ENCODE data around the gene EYA2.
"Not testable (repeated sequence)": the region's sequence is repeated elsewhere in the genome, so short reads cannot be mapped to it uniquely, and the experiment has no call there.

Gene EYA2

DNA sequence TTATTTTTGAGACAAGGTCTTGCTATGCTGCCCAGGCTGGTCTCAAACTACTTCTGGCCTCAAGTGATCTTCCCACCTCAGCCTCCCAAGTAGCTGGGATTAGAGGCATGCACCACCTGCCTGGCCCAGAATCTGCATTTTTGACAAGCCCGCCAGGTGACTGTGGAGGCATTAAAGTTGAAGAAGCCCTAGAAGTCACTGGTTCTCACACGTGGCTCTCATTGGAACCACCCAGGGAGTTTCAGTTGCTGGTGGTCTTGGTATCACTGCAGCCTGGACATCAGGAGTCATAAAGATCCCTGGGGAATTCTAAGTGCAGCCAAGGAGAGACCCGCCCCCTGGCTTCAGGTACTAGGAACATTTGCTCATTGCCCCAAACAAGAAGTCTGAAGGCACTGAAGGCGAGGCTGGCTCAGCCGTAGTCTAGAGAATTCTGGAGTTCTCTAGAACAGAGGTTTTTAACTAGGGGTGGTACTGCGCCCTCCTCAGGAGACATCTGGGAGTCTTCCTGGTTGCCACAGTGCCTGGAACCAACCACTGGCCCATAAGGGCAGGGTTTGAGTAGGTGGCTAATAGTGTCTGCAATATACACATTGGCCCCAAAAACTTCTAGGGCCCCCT, 279.1 kb downstream of the EYA2 start:
- Histone ChIP-seq H3K9ac (ENCODE audit: low read depth, low read length) (no peak overlapping the region), H3K4me1 (ENCODE audit: insufficient read depth, low read length) (no peaks in the 10 kb centered on the region), H3K9me3 (ENCODE audit: control insufficient read depth, insufficient read depth, low read length) (no peaks in the 10 kb centered on the region), H3K36me3 (ENCODE audit: insufficient read depth, low read length) (no peaks in the 10 kb centered on the region)

GRCh38 chr20:47174456-47175243, 280.0 kb downstream of the EYA2 start:
- no peaks in the 10 kb centered on the region for H3K4me1 ChIP-seq (ENCODE audit: insufficient read depth, low read length)
- H3K9me3 ChIP-seq (ENCODE audit: control insufficient read depth, insufficient read depth, low read length), result no peaks in the 10 kb centered on the region
- H3K36me3 ChIP-seq (ENCODE audit: insufficient read depth, low read length), result no peaks in the 10 kb centered on the region
- no peak overlapping the region for H3K9ac ChIP-seq (ENCODE audit: low read depth, low read length)

DNA sequence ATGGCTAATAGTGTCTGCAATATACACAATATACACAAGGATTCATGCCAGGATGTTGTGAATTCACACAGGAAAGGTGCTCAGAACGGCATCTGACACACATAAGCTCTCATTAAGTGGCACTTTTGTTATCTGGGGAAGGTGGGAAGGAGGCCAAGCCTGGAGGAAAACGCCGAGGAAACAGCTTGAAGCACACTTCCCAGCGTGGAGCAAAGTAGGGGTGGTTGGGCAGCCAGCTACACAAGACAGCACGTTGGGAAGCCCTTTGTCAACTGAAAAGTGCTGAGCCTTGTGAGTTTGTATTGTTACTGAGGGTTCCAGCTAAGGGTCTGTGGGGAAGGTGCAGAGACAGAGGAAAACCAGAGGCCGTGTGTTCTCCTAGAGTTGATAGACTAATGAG, 280.9 kb downstream of the EYA2 start:
- no peak overlapping the region for H3K9ac ChIP-seq (ENCODE audit: low read depth, low read length)
- no peaks in the 10 kb centered on the region for H3K36me3 ChIP-seq (ENCODE audit: insufficient read depth, low read length)
- H3K4me1 ChIP-seq (ENCODE audit: insufficient read depth, low read length), result no peaks in the 10 kb centered on the region
- H3K9me3 ChIP-seq (ENCODE audit: control insufficient read depth, insufficient read depth, low read length), result no peaks in the 10 kb centered on the region

GRCh38 chr20:47176217-47176616, 281.6 kb downstream of the EYA2 start:
- H3K9ac ChIP-seq (ENCODE audit: low read depth, low read length); H3K4me1 ChIP-seq (ENCODE audit: insufficient read depth, low read length); H3K9me3 ChIP-seq (ENCODE audit: control insufficient read depth, insufficient read depth, low read length); H3K36me3 ChIP-seq (ENCODE audit: insufficient read depth, low read length): not testable (repeated sequence)

GRCh38 chr20:47178277-47178676, 283.6 kb downstream of the EYA2 start:
- H3K4me1 ChIP-seq (ENCODE audit: insufficient read depth, low read length), result no peaks in the 10 kb centered on the region
- no peaks in the 10 kb centered on the region for H3K36me3 ChIP-seq (ENCODE audit: insufficient read depth, low read length)
- no peaks in the 10 kb centered on the region for H3K9me3 ChIP-seq (ENCODE audit: control insufficient read depth, insufficient read depth, low read length)
- no peak overlapping the region for H3K9ac ChIP-seq (ENCODE audit: low read depth, low read length)

DNA sequence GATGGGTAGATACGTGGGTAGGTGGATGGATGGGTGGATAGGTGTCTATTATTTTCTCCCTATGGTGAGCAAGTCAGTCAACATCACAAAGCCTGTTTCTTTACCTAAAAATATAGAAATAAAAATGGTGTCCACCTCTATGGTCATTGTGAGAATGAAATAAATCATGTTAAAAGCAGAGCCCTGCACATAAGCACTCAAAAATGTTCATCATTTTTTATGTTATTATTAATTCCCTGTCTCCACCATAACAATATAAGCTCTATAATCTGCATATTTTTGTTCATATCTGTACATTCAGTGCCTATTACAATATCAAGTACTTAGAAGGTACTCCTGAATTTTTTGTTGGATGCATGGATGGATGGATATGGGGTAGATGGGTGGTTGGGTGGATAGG, 284.2 kb downstream of the EYA2 start:
- no peaks in the 10 kb centered on the region for H3K4me1 ChIP-seq (ENCODE audit: insufficient read depth, low read length)
- H3K9ac ChIP-seq (ENCODE audit: low read depth, low read length), result no peak overlapping the region
- H3K9me3 ChIP-seq (ENCODE audit: control insufficient read depth, insufficient read depth, low read length), result no peaks in the 10 kb centered on the region
- H3K36me3 ChIP-seq (ENCODE audit: insufficient read depth, low read length), result no peaks in the 10 kb centered on the region

DNA sequence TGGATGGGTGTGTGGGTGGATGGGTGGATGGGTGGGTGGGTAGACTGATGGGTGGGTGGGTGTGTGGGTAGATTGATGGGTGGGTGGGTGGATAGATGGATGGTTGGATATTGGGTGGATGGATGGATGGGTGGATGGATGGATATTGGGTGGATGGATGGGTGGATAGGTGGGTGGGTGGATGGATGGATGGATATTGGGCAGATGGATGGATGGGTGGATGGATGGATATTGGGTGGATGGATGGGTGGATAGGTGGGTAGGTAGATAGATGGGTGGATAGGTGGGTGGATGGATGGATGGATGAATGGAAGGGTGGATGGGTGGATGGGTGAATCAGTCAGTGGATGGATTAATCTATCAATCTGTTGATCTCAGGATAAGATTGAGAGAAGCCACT, 284.6 kb downstream of the EYA2 start:
- H3K9me3 ChIP-seq (ENCODE audit: control insufficient read depth, insufficient read depth, low read length), result no peaks in the 10 kb centered on the region
- no peak overlapping the region for H3K9ac ChIP-seq (ENCODE audit: low read depth, low read length)
- H3K36me3 ChIP-seq (ENCODE audit: insufficient read depth, low read length), result no peaks in the 10 kb centered on the region
- no peaks in the 10 kb centered on the region for H3K4me1 ChIP-seq (ENCODE audit: insufficient read depth, low read length)

DNA sequence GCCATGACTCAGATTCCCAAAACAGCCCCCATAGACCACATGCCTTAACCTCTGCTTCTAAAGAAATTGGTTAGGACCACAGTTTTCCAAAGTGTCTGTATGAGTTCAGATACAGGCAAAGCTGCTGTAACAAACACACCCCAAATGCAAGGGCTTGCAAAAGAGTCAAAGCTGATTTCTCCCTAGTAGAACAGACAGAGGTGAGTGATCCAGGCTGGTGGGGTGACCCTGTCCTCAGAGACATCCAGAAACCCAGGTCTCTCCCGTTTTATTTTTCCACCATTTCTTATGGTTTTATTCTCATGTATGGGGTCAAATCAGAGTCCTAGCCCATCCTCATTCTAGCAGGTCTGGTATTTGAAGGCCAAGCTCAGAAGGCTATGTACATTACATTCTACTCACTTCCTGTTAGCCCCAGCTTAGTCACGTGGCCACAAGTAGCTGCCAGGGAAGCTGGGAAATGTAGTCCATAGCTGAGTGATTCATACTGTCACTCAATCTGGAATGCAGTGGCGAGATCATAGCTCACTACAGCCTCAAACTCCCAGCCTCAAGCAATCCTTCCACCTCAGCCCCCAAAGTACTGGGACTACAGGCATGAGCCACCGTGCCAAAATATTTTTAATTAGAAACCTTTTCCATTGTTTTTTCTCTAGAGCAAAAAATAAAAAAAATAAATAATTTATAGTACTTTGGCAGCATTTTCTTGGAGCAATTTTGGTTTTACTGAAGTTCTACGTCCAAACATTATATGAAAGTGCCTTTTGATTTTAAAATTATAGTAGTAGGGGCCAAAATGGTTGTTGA, 286.6 kb downstream of the EYA2 start:
- no peaks in the 10 kb centered on the region for H3K4me1 ChIP-seq (ENCODE audit: insufficient read depth, low read length)
- no peaks in the 10 kb centered on the region for H3K36me3 ChIP-seq (ENCODE audit: insufficient read depth, low read length)
- no peaks in the 10 kb centered on the region for H3K9me3 ChIP-seq (ENCODE audit: control insufficient read depth, insufficient read depth, low read length)
- no peak overlapping the region for H3K9ac ChIP-seq (ENCODE audit: low read depth, low read length)

DNA sequence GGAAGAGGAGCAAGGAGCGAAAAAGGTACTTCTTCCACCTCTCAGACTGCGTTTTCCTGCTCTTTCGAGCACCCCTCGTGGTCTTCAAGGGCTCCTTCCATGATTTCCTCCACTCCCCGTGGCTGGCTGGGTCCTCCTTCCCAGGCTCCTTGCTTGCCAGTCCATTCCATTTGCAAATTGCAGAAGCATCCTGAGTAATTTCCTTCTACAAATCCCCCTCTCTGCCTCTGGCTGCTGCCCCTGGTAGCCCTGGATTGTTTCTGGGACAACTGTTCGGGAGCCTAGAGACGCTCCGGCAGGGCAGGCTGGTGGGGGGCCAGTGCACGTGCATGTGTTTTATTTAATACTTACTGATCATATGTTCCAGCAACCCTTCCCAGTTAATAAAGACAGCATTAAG, 288.7 kb downstream of the EYA2 start:
- Histone ChIP-seq H3K4me1 (ENCODE audit: insufficient read depth, low read length) (no peaks in the 10 kb centered on the region), H3K9me3 (ENCODE audit: control insufficient read depth, insufficient read depth, low read length) (no peaks in the 10 kb centered on the region), H3K36me3 (ENCODE audit: insufficient read depth, low read length) (no peaks in the 10 kb centered on the region), H3K9ac (ENCODE audit: low read depth, low read length) (no peak overlapping the region)

DNA sequence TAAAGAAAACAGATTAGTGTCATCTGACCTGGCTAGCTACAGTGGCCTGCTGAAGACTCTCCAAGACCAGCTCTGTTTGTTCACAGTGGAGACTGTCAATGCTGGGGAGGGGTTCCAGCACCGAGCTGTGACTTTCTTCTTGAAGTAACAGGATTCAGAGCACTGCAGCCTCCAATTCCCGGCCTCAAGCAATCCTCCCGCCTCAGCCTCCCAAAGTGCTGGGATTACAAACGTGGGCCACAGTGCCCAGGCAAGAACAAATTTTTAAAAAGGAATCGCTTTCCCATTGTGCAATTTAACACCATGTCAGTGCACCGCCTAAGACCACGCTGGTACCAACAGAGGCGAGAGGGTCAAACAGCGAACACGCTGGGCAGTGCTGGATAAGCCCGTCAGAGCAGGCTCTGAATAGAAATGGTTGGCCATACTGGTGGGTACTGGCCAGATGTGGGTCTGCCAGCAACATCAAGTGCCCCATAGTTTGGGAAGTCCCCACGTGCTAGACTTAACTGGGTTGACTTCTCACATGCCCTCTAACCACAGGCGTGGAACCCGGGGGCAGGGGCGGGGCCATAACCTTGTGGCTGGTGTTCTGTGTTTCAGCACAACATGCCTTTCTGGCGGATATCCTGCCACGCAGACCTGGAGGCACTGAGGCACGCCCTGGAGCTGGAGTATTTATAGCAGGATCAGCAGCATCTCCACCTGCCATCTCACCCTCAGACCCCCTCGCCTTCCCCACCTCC, 293.0 kb downstream of the EYA2 start:
- Histone ChIP-seq H3K9ac (ENCODE audit: low read depth, low read length) (no peak overlapping the region), H3K4me1 (ENCODE audit: insufficient read depth, low read length) (no peaks in the 10 kb centered on the region), H3K36me3 (ENCODE audit: insufficient read depth, low read length) (no peaks in the 10 kb centered on the region), H3K9me3 (ENCODE audit: control insufficient read depth, insufficient read depth, low read length) (no peaks in the 10 kb centered on the region)

GRCh38 chr20:47188540-47188939, 293.9 kb downstream of the EYA2 start:
- no peaks in the 10 kb centered on the region for H3K36me3 ChIP-seq (ENCODE audit: insufficient read depth, low read length)
- H3K9me3 ChIP-seq (ENCODE audit: control insufficient read depth, insufficient read depth, low read length), result no peaks in the 10 kb centered on the region
- H3K4me1 ChIP-seq (ENCODE audit: insufficient read depth, low read length), result no peaks in the 10 kb centered on the region

DNA sequence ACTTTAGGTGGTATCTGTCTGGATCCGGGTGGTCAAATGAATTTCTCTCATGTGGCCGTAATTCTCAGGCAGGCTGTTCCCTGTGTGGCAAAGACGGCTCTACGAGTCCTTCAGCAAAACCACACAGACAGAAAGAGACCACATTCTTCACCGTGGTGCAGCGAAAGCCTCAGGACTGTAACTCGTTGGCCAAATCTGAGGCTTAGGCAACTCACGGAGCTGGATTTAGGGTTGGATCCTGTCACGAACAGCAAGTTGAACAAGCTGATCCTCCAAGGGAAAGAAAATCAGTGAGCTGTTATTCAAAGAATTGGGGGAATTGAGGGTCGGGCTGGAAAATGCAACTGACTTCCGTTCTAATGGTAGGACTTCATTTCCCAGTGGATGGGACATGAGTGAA, 294.4 kb downstream of the EYA2 start:
- no peaks in the 10 kb centered on the region for H3K9me3 ChIP-seq (ENCODE audit: control insufficient read depth, insufficient read depth, low read length)
- H3K4me1 ChIP-seq (ENCODE audit: insufficient read depth, low read length), result no peaks in the 10 kb centered on the region
- no peaks in the 10 kb centered on the region for H3K36me3 ChIP-seq (ENCODE audit: insufficient read depth, low read length)
- no peak overlapping the region for H3K9ac ChIP-seq (ENCODE audit: low read depth, low read length)

More at GRCh38 chr20:47188540-47188939, 293.9 kb downstream of the EYA2 start:
- no peak overlapping the region for H3K9ac ChIP-seq (ENCODE audit: low read depth, low read length)

- Histone ChIP-seq H3K9me3 (ENCODE audit: control insufficient read depth, insufficient read depth, low read length) (no peaks in the 10 kb centered on the region), H3K9ac (ENCODE audit: low read depth, low read length) (no peak overlapping the region), H3K4me1 (ENCODE audit: insufficient read depth, low read length) (no peaks in the 10 kb centered on the region), H3K36me3 (ENCODE audit: insufficient read depth, low read length) (no peaks in the 10 kb centered on the region)
These were observed 296.5 kb downstream of the EYA2 start for GRCh38 chr20:47191074-47191673.

GRCh38 chr20:47191956-47192355, 297.3 kb downstream of the EYA2 start:
- Histone ChIP-seq H3K9ac (ENCODE audit: low read depth, low read length) (no peak overlapping the region), H3K36me3 (ENCODE audit: insufficient read depth, low read length) (no peaks in the 10 kb centered on the region), H3K4me1 (ENCODE audit: insufficient read depth, low read length) (no peaks in the 10 kb centered on the region)

More at GRCh38 chr20:47191956-47192355, 297.3 kb downstream of the EYA2 start:
- no peaks in the 10 kb centered on the region for H3K9me3 ChIP-seq (ENCODE audit: control insufficient read depth, insufficient read depth, low read length)
